T-helper 9 cell (primary cell): ENCODE results near the gene ASPDH.
"Not testable (repeated sequence)": the region's sequence is repeated elsewhere in the genome, so short reads cannot be mapped to it uniquely, and the experiment has no call there.

ENCODE experiments used
- DNase-seq: peaks from one replicate; pipeline ENCODE4 v3.0.0-alpha.2; 2020

The ASPDH gene

DNA sequence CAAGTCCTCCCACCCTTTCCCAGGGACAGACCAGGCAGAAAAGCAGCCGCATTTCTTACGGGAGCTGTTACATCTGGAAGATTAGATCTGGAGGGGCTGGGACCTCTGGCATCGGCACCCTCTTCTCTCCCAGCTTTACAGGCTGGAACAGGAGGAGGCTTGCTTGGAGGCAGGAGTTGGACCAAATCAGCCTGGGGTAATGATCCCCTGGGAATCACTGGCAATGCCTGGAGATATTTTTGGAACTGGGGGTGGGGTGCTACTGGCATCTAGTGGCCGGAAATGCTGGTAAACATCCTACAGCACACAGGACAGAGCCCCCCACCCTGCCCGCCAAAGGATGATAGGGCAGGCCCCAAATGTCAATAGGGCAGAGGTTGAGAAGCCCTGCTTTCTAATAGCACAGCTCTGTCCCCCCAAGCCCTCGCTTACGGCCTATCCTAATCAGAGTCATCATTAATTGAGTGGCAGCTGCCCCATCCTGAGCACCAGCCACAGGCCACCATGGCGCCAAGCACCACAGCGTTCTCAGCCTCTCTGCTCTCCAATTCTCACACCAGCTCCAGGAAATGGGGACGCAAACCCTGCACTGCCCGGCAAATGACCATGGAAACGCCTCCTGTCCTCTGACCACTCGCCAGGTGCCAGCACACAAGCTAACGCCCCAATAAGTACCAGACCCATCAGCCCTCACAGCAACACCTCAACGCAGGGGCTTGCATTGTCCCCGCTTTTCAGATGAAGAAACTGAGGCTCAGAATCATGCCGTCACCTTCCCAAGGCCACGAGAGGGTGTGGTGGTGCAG, 33.9 kb upstream of the ASPDH start:
- no peak for DNase-seq

DNA sequence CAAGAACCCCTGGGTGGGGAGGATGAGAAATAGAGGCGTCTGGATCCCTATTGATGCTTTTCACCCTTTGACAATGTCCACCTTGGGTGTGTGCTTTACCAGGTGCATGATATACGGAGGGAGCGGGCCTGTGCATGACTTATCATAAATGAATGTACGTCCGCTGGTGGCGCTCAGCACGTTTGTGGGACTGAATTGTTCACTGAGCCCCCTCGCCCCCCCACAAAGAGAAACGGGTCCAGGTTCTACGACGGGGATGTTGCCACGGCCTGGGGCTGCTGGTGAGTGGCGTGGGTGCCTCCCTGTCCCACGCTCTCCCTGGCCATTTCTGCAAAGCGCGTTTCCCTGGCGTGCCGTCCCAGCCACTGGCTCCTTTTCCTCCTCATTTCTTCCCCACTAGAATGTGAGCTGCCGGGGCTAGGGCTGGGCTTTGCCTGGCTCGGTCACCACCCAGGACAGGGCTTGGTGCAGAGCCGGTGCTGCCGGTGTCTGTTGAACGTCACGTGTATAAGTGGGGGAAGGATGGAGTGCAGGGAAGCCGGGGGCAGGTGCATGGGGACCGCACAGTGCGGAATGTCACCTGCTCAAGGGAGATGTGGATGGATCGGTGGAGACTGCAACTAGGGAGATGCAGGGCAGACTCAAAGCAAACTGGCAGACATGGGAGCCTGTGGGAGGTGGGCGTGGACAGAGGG, 33.0 kb upstream of the ASPDH start:
- no peak for DNase-seq

DNA sequence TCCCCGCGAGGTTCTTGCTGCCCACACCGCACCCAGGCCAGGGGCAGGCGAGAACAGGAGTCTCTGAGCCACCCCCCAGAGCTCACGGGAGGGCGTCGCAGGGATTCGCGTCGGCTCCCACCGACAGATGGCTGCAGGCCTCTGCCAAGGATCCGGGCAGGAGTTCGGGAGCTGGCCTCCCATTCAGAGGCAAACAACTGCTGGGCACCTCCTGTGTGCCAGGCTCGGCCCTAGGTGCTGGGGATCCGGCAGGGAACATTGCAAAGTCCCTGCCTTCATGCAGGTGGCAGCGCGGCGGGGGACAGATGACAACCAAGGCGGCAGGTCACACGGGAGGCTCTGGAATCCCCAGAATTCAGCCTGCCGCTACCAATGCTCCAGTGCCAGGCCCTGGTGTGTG, 29.2 kb upstream of the ASPDH start:
- DNase-seq: no peak

DNA sequence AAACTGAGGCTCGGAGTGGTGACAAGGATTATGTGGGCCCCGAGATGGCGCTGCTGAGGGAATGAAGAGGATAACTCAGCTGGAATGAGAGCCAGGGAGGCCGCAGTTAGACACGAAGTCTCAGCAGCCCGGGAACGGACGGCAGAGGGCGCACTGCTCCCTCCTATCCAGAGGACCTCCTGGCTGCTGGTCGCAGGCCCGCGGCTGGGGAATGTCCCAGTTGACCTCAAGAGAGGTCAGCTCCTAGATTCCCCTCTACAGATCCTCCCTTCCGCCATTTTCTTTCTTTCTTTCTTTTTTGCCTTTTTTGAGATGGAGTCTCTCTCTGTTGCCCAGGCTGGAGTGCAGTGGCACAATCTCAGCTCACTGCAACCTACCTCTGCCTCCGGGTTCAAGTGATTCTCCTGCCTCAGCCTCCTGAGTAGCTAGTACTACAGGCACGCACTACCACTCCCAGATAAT, 24.1 kb upstream of the ASPDH start:
- DNase-seq: peak; percentile 55

DNA sequence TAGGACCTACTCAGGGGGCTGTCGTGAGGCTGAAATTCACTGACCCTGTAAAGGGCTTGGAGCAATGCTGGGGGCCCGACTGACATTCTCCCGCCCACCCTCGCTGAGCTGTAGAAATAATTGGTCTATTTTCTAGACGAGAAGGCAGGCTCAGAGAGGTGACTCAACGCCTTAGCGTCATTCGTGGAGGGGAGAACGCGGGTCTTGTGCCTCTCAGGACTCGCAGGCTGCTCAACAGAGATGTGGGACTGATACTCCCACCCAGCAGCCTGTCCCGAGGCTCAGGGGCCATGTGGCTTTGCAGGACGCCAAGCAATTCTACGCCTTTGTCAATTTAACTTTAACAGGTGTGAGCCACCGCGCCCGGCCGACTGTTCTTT, 23.6 kb upstream of the ASPDH start:
- no peak for DNase-seq

DNA sequence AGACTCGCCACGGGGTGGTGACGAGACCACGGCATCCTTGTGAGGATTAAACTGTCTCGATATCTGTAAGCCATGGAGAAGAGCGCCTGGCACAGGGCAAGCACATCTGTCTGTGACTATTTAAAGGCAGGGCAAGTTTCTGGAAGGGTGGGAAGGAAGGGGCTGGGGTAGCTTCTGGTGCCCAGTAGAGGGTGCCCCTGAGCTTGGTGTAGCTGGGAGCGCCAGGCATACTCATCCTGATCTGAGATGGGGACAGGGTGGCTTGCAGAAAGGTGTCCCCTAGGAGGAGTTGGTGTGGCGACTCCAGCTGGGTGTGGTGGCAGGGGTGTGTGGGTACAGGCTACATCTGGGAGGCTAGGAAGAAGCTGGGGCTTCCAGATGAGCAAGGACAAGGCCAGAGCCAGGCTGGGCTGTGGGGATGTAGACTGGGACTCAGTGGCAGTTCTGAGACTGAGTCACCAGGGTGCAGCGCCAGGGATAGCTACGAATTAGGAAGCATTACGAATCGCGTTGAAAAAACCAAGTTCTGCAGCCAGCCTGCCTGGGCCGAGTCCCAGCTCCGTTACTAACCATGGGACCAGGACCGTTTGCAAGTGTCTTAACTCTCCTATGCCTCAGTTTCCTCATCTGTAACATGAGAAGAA, 23.1 kb upstream of the ASPDH start:
- no peak for DNase-seq

DNA sequence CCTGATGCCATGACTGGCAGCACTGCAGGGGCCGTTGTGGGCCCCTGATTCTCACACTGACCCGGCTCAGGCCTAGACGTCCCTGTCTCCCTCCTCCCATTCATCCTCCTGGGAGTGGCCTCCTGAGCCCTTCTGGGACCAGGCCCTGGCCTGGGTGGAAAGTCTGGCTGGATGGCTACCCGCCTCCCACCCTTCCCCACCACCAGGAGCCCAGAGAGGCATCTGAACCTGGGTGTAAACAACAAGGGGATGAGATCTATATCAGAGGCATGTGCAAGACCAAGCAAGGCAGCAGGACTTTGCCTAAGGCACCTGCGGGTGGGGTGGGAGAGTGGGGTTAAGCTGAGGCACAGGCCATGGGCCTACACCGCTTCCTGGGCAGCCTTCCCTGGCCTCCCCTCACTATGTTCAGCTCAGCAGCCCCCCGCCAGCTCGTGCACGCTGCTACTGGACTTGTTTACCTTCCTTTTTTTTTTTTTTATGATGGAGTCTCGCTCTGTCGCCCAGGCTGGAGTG, 22.0 kb upstream of the ASPDH start:
- no peak for DNase-seq

DNA sequence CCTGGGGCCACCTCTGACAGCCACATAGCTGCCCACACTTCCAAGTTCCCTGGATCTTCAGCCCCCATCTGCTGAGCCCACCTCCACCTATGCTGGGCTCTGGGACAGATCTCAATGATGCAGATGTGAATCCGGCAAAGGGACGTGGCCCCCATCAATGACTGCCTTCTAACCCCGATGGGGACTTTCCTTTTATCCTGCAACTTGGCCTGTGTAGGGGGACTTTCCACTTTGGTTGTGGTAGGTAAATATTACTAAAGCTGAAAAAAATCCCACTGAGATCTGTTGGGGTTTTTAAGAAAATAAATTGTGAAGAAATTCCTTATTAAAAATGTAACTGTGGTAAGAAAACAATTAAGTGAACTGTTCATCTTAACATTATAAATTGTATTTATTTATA, 20.8 kb upstream of the ASPDH start:
- DNase-seq: no peak

DNA sequence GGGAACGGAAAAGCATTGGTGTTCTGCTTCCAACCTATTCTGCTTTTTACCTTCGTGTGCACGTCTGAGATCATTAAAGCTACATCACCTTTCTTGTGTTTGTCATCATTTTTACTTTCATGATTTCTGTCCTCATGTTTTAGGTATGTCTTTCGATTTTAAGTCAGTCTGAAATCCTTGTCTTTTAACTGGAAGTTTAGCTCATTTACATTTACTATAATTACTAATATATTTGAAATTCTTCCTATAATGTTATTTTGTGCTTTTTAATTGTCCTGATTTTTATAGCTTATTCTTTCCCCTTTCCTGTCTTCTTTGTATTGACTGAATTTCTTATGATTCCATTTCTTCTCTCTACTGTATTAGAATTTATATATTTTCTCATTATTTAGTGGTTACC, 19.2 kb upstream of the ASPDH start:
- DNase-seq: no peak

DNA sequence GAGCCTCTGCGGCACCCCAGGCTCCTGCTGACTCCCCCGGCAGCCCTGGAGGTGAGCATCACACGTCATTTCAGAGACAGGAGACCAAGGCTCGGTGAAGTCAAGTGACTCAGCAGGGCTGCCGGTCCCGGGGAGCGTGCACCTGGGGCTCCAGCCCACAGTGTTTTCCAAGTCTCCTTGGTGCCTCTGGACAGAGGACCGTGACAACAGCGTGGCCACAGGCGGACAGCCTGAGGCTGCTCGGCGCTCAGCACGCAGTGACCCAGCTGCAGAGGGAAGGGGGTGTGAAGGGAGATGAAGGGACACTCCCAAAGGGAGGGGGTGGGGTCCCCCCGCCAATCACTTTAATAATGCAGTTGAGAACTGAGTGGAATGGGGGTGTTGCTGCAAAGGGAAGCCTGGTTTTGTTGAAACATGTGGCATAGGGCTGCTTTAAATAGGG, 17.5 kb upstream of the ASPDH start:
- DNase-seq: no peak

DNA sequence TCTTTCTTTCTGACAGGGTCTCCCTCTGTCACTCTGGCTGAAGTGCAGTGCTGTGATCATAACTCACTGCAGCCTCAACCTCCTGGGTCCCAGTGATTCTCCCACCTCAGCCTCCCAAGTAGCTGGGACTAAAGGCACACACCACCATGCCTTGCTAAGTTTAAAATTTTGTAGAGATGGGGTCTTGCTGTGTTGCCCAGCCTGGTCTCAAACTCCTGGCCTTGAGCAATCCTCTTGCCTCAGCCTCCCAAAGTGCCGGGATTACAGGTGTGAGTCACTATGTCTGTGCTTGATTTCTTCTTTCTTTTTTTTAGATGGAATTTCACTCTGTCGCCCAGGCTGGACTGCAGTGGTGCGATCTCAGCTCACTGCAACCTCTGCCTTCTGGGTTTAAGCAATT, 14.3 kb upstream of the ASPDH start:
- not testable (repeated sequence) for DNase-seq

DNA sequence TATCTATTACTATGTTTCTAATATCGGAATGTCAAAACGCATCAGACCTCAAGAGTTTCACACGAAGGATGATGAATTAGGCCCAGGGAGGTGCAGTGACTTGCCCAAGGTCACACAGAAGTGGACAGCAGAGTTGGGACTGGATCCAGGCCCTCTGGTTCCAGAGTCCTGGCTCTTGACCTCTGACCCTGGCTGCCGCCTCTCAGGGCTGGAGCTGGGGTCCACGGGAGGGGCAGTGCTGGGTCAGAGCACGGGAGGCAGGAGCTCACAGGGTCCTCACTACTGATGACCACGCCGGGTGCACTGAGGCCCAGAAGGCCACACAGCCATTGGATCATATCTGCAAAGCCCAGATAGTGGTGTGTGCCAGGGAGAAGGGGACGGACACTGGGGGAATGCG, 9.2 kb upstream of the ASPDH start:
- no peak for DNase-seq

DNA sequence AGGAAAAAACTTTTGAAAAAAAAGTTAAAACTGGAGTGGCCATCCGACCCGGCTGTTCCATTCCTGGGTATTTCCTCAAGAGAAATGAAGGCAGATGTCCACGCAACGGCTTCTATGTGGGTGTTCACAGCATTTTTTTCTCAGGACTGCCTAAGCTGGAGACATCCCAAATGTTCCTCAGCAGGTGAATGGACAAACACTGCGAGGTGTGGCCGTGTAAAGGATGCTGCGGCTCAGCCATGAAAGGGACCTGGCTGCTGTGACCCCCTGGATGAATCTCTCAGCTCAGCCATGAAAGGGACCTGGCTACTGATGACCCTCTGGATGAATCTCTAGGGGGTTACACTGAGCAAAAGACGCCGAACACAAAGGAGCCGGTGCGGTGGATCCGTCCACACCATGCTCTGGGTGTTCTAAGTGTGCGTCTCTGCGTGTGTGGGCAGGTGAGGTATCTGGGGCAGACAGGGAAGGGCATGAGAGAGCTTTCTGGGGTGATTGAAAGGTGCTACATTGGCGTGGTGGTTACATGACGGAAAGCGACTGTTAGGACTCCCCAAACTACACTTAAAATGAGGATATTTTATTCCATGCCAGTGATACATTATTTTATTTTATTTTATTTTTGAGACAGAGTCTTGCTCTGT, 7.2 kb upstream of the ASPDH start:
- DNase-seq: no peak

DNA sequence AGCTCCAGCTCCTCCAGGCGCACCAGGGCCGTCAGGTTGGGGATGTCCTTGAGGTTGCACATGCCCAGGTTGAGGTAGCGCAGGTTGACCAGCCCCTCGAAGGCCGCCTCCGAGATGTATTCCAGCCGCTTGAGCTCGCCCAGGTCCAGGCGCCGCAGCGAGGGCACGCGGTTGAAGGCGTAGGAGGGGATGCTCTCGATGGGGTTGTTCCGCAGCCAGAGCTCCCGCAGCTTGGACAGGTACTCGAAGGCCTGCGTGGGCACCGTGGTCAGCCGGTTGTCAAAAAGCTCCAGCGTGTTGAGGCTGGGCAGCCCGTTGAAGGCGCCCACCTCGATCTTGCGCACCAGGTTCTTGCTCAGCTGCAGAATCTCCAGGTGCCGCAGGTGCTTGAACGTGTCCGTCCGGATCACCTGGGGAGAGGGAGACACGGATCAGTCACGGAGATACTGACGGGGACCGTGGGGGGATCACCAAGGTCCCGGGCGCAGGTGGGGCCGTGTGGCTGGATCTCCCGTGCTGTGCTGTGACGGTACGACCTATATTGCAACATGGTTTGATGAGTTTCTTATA, 5.4 kb upstream of the ASPDH start:
- no peak for DNase-seq

DNA sequence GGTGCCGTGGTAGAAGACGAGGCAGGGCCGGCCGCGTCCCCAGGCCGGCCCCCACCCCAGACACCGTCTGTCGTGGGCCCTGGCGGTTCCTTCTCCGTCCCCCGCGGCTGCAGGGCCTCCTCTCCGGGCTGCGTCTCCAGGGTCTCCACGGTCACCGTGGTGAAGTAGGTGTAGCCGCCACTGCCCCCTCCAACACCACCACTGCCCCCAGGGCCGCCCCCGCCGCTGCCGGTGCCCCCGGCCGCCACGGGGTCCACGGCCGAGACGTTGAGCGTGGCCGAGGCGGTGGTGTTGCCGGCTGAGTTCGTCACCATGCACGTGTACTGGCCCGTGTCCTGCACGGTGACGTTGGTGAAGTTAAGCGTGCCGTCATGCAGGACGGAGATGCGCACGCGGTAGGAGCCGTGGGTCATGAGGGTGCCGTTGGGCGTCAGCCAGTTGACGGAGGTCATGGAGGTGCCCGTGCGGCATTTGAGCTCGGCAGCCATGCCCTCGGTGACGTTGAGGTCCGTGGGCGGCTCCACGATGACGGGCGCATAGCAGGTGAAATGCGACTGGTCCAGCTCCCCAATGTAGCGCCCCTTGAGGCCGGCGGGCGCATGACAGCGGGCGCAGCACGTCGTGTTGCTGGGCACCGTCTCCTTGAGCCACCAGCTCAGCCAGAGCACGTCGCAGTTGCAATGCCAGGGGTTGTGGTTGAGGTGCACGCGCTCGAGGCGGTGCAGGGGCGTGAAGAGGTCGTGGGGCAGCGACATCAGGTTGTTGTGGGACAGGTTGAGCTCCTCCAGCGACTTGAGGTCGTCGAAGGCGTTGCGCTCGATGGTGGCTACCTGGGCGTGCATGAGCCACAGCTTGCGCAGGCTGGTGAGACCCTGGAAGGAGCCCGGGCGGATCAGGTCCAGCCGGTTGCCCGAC, 4.6 kb upstream of the ASPDH start:
- no peak for DNase-seq

DNA sequence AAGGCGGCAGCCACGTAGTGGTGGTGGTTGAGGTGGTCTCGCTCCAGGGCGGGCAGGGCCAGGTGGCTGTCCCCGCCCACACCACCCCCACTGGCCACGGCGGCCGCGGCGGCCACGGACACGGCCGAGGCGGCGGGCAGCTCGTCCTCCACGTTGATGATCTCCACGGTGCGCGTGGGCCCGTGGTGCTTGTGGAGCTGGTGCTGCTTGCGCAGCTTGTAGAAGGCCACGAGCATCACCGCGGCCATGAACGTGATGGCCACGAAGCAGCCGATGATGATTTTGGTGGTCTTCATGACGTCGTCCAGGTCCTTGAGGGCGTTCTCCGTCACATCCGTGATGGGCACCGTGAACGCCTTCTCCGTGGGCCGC, 4.0 kb upstream of the ASPDH start:
- DNase-seq: no peak

DNA sequence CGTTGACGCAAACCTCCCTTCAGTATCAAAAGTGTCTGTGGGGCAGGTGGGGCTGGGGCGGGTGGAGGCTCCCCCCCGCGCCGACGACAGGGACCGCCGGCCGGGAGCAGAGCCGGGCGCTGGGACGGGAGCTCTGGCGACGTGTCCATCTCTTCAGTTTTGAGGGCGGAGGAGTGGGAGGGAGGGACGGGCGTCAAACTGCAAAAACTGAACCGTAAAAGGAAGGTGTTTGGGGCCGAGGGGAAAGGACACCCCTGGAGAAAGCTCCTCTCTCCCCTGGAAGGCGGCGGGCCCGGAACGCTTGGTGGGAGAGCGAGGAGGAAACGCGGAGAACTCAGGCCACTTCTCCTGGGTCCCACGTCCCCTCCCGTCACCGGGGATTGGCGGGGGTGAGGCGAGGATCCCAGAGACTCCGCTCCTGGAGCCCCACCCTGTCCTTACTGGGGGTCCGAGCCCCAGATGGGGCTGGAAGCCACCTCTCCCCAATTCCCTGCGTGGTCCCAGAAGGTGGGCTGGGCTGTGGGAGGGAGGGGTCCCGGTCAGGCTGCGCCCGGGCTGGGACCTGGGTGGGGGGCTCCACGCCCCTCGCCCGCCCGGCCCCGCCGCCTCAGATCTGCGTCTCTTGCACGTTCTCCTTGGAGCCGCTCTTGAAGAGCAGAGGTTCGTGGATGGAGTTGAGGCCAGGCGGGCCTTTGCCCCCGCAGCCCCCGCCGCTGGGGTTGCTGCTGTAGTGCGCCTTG, 3.4 kb upstream of the ASPDH start:
- DNase-seq: no peak

DNA sequence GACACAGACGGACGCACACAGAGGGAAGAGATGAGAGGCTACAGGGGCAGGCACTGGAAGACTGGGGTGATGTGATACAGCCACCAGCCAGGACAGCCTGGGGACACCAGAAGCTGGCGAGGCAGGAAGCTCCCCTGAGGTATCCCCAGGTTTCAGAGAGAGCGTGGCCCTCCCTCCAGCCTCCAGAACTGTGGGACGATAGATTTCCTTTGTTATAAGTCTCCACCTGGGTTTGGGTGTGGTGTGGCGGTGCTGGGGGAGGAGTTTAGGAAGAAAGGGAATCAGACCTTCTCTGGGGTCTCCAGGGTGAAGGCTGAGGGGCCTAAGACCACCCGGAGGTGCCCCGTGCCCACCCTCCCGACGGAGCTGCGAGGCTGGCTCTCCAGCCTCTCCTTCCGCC, 2.7 kb upstream of the ASPDH start:
- DNase-seq: no peak

DNA sequence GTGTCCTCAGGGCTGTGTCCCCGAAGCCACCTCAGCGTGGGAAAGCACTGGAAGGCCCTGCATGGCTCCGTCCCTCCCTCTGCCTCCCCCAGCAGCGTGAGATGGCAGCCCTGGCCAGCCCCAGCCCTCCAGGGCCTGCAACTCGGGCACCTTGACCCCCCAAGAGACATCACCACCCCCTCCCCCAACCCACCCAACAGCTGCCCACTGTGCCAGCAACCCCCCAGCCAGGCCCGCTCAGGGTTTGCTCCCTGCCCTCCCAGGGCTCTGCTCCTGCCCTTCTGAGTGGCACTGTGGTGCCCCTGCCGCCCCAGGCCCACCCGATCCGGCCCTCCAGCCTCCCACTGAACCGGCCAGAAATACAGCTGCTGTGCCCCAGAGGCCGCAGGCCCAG, 1.5 kb upstream of the ASPDH start:
- DNase-seq: no peak

DNA sequence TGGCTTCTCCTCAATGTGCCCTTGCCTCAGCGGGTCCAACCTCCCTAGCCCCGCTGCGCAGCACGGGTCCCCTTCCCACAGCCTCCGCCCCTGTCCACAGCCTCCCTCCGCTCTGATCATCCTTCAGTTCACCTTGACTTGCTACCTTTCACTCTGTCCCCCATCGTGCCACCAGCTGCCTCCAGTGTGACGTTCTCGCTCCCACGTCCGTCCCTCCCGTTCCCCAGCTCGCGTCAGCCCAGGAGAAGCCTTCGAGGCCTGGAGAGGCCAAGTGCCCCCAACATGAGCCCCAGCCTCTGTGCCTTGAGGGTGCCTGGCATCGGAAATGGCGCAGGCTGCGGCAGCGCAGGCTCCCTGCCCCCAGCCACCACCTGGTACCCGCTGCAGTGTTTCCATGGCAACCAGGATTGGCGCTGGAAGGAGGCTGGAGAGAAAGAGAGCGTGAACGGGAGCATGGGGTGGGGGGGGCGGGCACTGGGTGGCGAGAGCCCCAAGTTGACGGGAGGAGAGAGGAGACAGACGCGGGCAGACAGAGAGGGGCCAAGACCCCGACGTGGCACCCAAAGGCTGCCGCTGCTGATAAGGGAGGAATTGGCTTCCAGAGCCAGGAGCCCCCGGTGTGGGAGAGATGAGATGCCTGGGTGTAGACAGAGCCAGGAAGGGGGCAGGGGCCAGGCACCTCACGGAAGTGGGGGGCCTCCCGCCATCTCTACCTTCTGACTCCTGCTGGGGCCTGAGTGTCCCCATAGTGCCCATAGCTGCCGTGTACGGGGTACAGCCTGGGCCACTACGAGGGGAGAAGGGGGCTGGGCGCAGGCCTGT, 844 bp upstream of the ASPDH start:
- no peak for DNase-seq
